HG03045 (cell line): ENCODE results near the gene ENTPD7.

ENCODE experiments used
- ATAC-seq: cut with Tn5 transposase; IDR thresholded peaks from one replicate; pipeline ENCODE4 v1.9.1; 2021; ENCODE audit warnings: mild to moderate bottlenecking, moderate library complexity; ENCODE audit not compliant: unreplicated experiment

ENTPD7 gene

GRCh38 chr10:99633832-99634231 is 25.5 kb upstream of the ENTPD7 start:
- no peak for ATAC-seq

- ATAC-seq, result no peak
Measured at GRCh38 chr10:99647601-99648151, 11.6 kb upstream of the ENTPD7 start.

GRCh38 chr10:99648717-99649116 is 10.6 kb upstream of the ENTPD7 start:
- no peak for ATAC-seq

DNA sequence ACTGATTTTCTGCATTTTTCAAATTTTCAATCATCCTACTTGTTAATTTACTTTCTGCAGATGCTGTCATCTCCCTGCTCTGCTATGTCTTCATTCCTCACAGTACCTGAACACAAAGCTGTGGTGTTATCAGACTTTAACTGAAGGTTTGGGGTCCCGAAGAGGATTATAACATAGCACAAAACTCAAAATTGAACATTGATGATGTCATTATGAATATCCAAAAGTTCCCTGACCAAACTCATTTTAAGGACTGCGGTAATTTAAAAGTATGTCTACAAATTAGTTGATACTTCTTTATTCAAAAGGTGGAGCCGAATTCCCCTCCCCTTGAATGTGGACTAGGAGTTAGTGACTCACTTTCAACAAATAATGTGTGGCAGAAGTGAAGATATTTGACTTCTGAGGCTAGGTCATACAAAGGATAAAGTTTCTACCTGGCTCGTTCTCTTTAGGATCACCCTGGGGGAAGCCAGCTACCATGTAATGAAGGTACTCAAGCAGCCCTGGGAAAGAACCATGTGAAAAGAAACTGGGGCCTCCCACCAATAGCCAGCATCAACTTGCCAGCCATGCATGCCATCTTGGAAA is 6.4 kb upstream of the ENTPD7 start:
- ATAC-seq, result no peak

- ATAC-seq, result no peak
Measured at GRCh38 chr10:99654390-99655175, 4.7 kb upstream of the ENTPD7 start.

DNA sequence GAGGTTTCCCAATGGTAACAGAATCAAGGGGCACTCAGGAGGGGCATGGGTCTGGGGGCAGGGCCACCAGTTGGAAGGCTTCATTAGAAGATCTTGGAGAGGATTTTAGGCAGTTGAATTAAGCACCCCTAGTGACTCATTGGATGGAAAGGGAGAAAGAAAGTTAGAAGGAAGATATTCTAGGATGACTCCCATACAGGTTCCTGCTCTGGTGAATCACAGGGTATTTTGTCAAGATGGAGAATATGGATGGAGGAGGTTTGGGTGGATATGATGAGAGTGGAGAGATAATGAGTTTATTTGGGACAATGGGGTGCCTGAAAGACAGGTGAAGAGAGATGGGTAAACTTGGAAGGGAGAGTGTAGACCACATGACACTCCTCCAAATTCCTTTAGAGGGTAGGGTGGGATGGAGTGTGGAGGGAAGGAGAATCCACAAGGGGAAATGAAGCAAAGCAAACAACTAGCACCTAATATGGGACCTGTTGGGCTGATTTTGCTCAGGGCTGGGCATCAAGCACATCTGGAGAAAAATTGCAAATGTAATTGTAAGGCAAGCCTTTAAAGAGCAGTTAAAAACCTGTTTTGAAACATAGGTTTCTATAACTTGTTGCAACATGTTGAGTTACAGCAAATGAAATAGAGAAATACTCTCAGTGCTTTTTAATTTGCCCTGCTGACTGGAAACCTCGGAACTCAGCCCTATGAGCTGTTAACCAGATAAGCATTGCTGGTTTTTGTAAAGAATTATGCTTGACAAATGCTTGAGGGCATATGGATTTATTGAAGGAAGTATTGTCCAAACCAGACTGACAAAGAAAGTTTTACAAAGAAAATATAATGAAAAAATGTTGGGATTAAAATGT is 2.9 kb upstream of the ENTPD7 start:
- ATAC-seq, result no peak

GRCh38 chr10:99658622-99659030 is 683 bp upstream of the ENTPD7 start:
- no peak for ATAC-seq

DNA sequence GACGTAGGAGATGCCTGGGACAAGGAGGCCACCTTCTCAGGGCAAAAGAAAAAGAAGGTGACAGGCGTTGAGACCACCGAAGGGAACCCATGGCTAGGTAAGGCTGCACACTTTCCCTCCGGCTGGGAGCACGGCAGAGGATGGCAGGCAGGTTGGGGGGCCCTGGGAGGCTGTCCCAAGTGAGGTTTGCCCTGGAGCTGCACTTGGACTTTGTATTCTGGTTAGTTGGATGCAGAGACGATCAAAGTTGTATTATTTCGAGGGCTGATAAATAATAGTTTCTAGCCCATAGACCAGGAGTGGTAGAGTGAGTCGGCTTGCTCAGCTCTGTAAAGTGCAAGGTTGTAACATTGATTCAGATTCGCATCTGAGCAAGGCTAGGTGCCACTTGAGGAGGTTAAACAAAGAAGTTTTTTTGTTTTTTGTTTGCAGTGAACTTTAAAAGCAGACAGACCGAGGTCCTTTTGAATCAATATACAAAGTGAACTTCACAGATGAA is 608 bp downstream of the ENTPD7 start:
- ATAC-seq, result no peak

- no peak for ATAC-seq
Measured at GRCh38 chr10:99660662-99661376, 1.5 kb downstream of the ENTPD7 start.

DNA sequence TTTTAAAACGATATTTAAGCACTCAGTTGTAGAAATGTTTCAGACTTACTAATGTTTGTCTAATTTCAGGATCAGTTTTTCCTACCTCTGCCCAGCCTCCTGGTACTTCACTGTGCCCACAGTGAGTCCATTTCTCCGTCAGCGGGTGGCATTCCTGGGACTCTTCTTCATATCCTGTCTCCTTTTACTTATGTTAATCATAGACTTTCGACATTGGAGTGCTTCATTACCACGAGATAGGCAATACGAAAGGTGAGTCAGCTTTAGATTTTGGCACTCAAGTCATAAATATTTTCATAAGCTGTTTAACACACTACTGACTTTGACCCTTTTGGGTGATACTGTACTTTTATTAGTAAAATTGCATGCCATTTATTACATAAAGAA is 2.1 kb downstream of the ENTPD7 start:
- ATAC-seq, result no peak

- no peak for ATAC-seq
Measured at GRCh38 chr10:99665304-99665703, 6.0 kb downstream of the ENTPD7 start.

DNA sequence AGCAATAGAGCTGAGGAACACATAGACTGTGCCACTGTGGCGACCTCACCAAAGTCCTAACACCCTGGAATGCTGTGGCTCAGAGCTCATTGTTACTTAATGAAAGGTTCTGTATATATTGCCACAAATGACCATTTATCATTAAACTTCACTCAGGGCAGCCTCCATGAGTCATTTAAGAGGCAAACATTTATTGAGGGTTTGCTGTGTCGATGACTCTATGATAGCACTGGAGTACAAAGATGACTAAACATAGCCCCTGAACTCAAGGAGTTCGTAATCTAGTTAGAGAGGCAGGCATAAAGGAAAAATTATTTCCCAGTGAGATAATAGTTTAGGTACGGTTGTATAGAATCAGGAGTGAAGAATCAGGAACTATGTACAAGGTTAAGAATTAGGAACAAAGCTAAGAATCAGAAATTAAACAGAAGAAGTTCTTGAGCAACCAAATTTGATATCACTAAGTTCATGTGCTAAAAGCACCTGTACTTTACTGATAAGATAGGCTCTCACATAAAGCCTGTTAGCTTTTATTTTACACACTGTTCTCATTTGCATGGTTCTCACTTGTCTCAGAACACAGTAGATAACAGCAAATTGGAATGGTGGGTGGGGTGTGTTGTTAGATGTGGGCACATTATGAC is 7.9 kb downstream of the ENTPD7 start:
- ATAC-seq, result no peak

DNA sequence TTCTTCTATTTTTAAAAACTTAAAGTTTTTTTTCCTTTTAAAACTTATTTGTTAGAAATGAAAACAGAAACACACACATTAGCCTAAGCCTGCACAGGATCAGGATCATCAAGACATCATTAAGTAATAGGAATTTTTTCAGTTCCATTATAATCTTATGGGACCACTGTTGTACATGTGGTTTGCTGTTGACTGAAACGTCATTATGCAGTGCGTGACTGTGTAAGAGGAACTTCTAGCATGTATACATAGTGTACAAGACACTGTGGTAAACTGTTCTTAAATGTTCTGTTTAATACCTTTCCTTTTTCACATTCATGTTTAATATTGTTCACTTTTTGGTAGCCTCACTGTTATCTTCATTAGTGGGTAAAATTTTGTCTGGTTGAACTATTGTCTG is 12.1 kb downstream of the ENTPD7 start:
- ATAC-seq, result no peak

GRCh38 chr10:99672884-99673283 is 13.6 kb downstream of the ENTPD7 start:
- ATAC-seq, result no peak

GRCh38 chr10:99673492-99673891 is 14.2 kb downstream of the ENTPD7 start:
- no peak for ATAC-seq

DNA sequence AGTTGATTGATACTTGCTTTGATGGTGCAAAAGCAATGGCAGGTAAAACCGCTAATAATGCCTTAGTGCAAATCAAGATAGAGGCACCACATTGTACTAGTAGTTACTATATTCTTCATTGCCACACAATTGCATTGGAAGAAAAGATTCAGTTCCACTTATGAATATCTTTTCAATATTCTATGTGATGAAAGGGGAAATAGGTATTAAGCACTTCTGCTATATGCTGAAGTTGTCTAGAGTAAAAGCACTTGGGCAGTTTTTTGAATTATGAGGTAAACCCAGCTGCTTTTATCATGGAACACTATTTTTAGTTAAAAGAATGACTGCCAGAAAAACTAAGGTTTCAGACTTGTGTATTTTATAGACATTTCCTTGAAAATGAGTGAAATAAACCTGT is 15.5 kb downstream of the ENTPD7 start:
- no peak for ATAC-seq

DNA sequence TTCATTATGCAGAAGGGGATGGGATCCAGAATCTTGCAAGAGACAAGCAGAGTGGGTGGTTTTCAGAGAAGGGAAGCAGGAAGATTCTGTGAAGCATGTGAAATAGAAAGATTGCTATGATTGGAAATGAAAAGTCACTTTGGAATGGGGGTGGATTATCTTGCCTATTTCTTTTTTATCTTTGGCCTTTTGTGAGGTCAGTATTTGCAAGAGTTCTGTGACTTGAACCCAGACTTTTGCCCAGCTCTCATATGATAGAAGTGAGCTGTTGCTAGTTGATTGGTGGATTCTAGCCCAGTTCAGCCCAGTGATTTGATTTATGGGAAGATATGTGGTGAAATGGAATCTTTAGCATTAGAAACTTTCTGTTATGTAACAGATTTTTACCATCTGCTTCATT is 17.1 kb downstream of the ENTPD7 start:
- no peak for ATAC-seq

DNA sequence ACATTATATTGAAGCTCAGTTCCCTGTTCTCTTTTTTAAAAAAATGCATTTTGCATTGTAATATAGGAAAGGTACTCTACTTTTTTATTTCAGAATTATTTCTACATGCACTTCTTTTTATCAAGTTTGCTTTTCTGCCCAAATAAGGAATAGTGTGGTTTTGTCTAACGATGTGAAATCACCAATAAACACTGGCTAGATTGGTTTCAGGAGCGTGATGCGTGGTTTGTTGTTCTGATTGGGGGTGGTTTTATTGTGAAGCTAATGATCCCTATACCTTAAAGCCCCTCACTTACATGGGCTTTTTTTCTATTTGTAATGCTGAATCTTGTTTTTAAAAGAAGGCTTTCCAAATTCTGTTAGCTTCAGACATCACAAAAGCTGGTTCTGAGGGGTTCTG is 17.6 kb downstream of the ENTPD7 start:
- ATAC-seq, result no peak

DNA sequence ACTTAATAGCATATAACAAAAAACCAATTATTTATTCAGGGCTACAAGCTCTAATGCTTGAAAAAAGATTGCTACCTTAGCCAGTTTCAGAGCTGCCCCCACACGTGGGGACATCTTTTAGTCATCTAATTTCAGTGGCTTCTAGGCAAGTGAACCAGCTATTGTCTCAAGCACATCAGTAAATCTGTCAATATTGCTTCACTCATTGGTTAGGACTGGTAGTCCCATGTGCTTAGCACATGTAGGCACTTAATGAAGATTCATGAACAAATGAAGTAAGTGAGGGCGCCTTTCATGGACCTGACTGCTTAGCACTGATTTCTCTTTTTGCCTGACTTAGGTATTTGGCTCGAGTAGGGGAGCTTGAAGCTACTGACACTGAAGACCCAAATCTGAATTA is 19.6 kb downstream of the ENTPD7 start:
- ATAC-seq, result no peak

DNA sequence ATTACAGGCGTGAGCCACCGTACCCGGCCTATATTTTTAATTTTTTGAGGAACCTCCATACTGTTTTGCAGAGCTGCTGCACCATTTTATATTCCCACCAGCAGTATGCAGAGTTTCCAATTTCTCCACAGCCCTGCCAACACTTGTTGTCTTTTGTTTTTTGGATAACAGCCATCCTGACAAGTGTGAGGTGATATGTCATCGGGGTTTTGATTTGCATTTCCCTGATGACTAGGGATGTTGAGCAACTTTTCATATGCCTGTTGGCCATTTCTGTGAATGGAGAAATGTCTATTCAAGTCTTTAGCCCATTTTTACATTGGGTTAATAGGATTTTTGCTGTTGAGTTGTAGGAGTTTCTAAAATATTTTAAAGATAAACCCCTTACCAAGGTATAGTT is 22.2 kb downstream of the ENTPD7 start:
- ATAC-seq, result no peak
